ENCODE results near the gene HLA-DRB1. TPM values are rescaled to one million over a fixed set of nuclear protein-coding genes. Genes with fewer than 3 reads are reported as not detected.
A peak's percentile ranks its signal among the peaks of the same experiment; 100 is the strongest.
"Not testable (repeated sequence)": the region's sequence is repeated elsewhere in the genome, so short reads cannot be mapped to it uniquely, and the experiment has no call there.

The HLA-DRB1 gene
- total RNA-seq, result 33.1 and 33.7 TPM in 2 replicates

GRCh38 chr6:32589596-32590449 is at the start of gene HLA-DRB1:
Gene HLA-DRB1, minus strand, starts transcription at chr6:32589848. Its CDS starts 106 bp downstream, at chr6:32589742.
- Mint-ChIP-seq H3K36me3 (ENCODE audit: low read depth) (peaks cover 4% of the 10 kb centered on the region), H3K27me3 (ENCODE audit: insufficient read depth) (peaks cover 4% of the 10 kb centered on the region), H3K4me3 (peak within 1 kb of the TSS; percentile 77), H3K9me3 (no peaks in the 10 kb centered on the region), H3K4me1 (ENCODE audit: low read depth) (peaks cover 40% of the 10 kb centered on the region), H3K27ac (peak within 1 kb of the TSS; percentile 37)
- intact Hi-C loops (cut with micrococcal nuclease), result no loop called here
- peak; percentile 19 for DNase-seq (ENCODE audit: low spot score)

GRCh38 chr6:32638532-32639219 is 49.0 kb upstream of the HLA-DRB1 start:
- intact Hi-C loops (cut with micrococcal nuclease), result loop anchor here (5.0 kb wide), 1 partner anchor 104 kb away; the partner anchor contains the start of gene HLA-DQA2
- H3K9me3 Mint-ChIP-seq, result no peaks in the 10 kb centered on the region
- H3K27ac Mint-ChIP-seq, result no peak overlapping the region
- peaks cover 52% of the 10 kb centered on the region for H3K4me1 Mint-ChIP-seq (ENCODE audit: low read depth)
- peaks cover 6% of the 10 kb centered on the region for H3K36me3 Mint-ChIP-seq (ENCODE audit: low read depth)
- peaks cover 16% of the 10 kb centered on the region for H3K27me3 Mint-ChIP-seq (ENCODE audit: insufficient read depth)
- no peak overlapping the region for H3K4me3 Mint-ChIP-seq
- DNase-seq (ENCODE audit: low spot score), result no peak

DNA sequence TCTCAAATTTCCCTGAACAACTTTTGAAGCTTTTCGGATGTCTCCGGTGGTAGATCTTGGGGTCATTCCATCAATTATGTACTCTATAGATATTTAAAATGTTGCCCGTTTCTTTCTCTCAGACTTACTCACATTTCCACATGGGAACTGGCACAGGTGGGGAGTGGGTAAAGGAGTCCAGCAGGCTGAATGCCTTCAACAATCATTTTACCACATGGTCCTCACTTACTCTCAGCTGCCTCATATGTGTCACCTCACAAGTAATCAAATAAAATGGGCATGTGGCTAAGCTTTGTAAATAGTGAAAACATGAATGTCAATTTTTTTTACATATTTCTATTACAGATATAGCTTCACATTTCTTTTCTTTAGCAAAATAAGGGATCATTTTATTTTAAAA is 48.2 kb upstream of the HLA-DRB1 start:
- Mint-ChIP-seq H3K4me3 (peak overlapping the region; percentile 60), H3K9me3 (no peaks in the 10 kb centered on the region), H3K4me1 (ENCODE audit: low read depth) (peaks cover 52% of the 10 kb centered on the region), H3K27ac (no peak overlapping the region), H3K36me3 (ENCODE audit: low read depth) (peaks cover 3% of the 10 kb centered on the region), H3K27me3 (ENCODE audit: insufficient read depth) (peaks cover 16% of the 10 kb centered on the region)
- intact Hi-C loops (cut with micrococcal nuclease), result loop anchor here (5.0 kb wide), 1 partner anchor 104 kb away; the partner anchor contains the start of gene HLA-DQA2
- DNase-seq (ENCODE audit: low spot score), result no peak

- H3K27me3 Mint-ChIP-seq (ENCODE audit: insufficient read depth), result peaks cover 16% of the 10 kb centered on the region
- peak within 1 kb of the TSS; percentile 73 for H3K27ac Mint-ChIP-seq
- H3K9me3 Mint-ChIP-seq, result no peaks in the 10 kb centered on the region
- peaks cover 2% of the 10 kb centered on the region for H3K36me3 Mint-ChIP-seq (ENCODE audit: low read depth)
- intact Hi-C loops (cut with micrococcal nuclease), result loop anchor here (5.0 kb wide), 1 partner anchor 105 kb away; the partner anchor contains the start of gene HLA-DQA2
- peaks cover 46% of the 10 kb centered on the region for H3K4me1 Mint-ChIP-seq (ENCODE audit: low read depth)
- H3K4me3 Mint-ChIP-seq, result peak within 1 kb of the TSS; percentile 83
- no peak for DNase-seq (ENCODE audit: low spot score)
Measured at GRCh38 chr6:32637219-32637880, 47.7 kb upstream of the HLA-DRB1 start, which contains the start of gene HLA-DQA1. Gene HLA-DQA1, plus strand, starts transcription at chr6:32637406. Its CDS starts 53 bp downstream, at chr6:32637459.

GRCh38 chr6:32635526-32636123 is 46.0 kb upstream of the HLA-DRB1 start:
- H3K9me3 Mint-ChIP-seq, result no peaks in the 10 kb centered on the region
- peaks cover 2% of the 10 kb centered on the region for H3K36me3 Mint-ChIP-seq (ENCODE audit: low read depth)
- no peak overlapping the region for H3K4me3 Mint-ChIP-seq
- DNase-seq (ENCODE audit: low spot score), result no peak
- H3K27me3 Mint-ChIP-seq (ENCODE audit: insufficient read depth), result peaks cover 16% of the 10 kb centered on the region
- peaks cover 30% of the 10 kb centered on the region for H3K4me1 Mint-ChIP-seq (ENCODE audit: low read depth)
- intact Hi-C loops (cut with micrococcal nuclease), result loop anchor here (5.0 kb wide), 1 partner anchor 107 kb away; the partner anchor contains the start of gene HLA-DQA2
- H3K27ac Mint-ChIP-seq, result no peak overlapping the region

DNA sequence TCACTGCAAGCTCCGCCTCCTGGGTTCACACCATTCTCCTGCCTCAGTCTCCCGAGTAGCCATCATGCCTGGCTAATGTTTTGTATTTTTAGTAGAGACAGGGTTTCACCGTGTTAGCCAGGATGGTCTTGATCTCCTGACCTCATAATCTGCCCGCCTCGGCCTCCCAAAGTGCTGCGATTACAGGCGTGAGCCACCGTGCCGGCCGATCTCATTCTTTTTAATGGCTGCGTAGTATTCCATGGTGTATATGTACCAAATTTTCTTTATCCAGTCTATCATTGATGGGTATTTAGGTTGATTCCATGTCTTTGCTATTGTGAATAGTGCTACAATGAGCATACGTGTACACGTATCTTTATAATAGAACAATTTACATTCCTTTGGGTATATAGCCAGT is 40.1 kb upstream of the HLA-DRB1 start:
- H3K27me3 Mint-ChIP-seq (ENCODE audit: insufficient read depth); H3K36me3 Mint-ChIP-seq (ENCODE audit: low read depth); H3K27ac Mint-ChIP-seq; DNase-seq (ENCODE audit: low spot score); H3K9me3 Mint-ChIP-seq; H3K4me3 Mint-ChIP-seq: not testable (repeated sequence)
- intact Hi-C loops (cut with micrococcal nuclease), result loop anchor here (10.0 kb wide), 1 partner anchor 195 kb away; the partner anchor contains the start of gene HLA-DRA
- H3K4me1 Mint-ChIP-seq (ENCODE audit: low read depth), result peaks cover 23% of the 10 kb centered on the region

- no peak overlapping the region for H3K4me3 Mint-ChIP-seq
- peak; percentile 44 for DNase-seq (ENCODE audit: low spot score)
- intact Hi-C loops (cut with micrococcal nuclease), result loop anchor here (10.0 kb wide), 1 partner anchor 193 kb away; the partner anchor contains the start of gene HLA-DRA
- peaks cover 29% of the 10 kb centered on the region for H3K4me1 Mint-ChIP-seq (ENCODE audit: low read depth)
- no peaks in the 10 kb centered on the region for H3K36me3 Mint-ChIP-seq (ENCODE audit: low read depth)
- H3K9me3 Mint-ChIP-seq, result peaks cover 5% of the 10 kb centered on the region
- peak overlapping the region; percentile 69 for H3K27ac Mint-ChIP-seq
- no peaks in the 10 kb centered on the region for H3K27me3 Mint-ChIP-seq (ENCODE audit: insufficient read depth)
Measured at GRCh38 chr6:32627831-32628230, 38.2 kb upstream of the HLA-DRB1 start.

GRCh38 chr6:32627249-32627648 is 37.6 kb upstream of the HLA-DRB1 start:
- Mint-ChIP-seq H3K4me1 (ENCODE audit: low read depth) (peaks cover 35% of the 10 kb centered on the region), H3K36me3 (ENCODE audit: low read depth) (no peaks in the 10 kb centered on the region), H3K27me3 (ENCODE audit: insufficient read depth) (no peaks in the 10 kb centered on the region), H3K9me3 (peaks cover 5% of the 10 kb centered on the region), H3K4me3 (no peak overlapping the region), H3K27ac (no peak overlapping the region)
- no peak for DNase-seq (ENCODE audit: low spot score)
- intact Hi-C loops (cut with micrococcal nuclease), result loop anchor here (10.0 kb wide), 1 partner anchor 192 kb away; the partner anchor contains the start of gene HLA-DRA

DNA sequence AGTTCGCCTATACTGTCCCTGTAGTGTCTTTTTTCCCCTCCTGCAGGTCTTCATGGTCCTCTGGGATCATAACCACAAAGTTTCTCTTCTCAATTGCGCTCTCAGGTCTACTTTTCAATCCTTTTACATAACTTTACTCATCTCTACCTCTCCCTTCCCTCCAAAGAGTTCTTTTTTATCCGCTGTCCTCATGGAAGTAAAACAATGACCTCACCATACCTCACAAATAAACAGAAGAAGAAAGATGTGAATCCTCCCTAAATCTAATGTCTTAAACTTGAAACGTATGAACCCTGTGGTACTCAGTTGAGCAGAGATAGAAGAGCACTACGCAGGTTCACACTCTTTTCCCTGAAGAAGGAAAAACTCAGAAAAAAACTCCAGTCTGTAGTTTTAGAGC is 35.5 kb upstream of the HLA-DRB1 start:
- Mint-ChIP-seq H3K36me3 (ENCODE audit: low read depth) (peaks cover 3% of the 10 kb centered on the region), H3K27ac (peak overlapping the region; percentile 30), H3K4me1 (ENCODE audit: low read depth) (peaks cover 51% of the 10 kb centered on the region), H3K9me3 (peaks cover 3% of the 10 kb centered on the region), H3K27me3 (ENCODE audit: insufficient read depth) (no peaks in the 10 kb centered on the region), H3K4me3 (no peak overlapping the region)
- DNase-seq (ENCODE audit: low spot score), result no peak
- intact Hi-C loops (cut with micrococcal nuclease), result loop anchor here (10.0 kb wide), 1 partner anchor 190 kb away; the partner anchor contains the start of gene HLA-DRA

DNA sequence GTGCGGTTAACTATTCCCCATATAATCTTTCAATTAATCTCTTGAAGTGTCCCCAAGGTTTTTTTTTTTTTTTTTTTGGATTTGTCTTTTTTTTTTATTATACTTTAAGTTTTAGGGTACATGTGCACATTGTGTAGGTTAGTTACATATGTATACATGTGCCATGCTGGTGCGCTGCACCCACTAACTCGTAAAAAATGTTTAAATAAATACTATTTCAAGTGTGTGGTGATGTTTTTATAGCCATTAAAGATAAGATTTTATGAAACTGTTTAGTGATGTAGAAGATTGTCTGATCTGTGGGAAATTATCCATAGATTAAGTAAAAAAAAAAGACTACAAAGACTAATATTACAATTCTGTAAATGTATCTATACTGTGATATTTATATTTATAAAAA is 34.9 kb upstream of the HLA-DRB1 start:
- Mint-ChIP-seq H3K9me3 (no peaks in the 10 kb centered on the region), H3K27me3 (ENCODE audit: insufficient read depth) (no peaks in the 10 kb centered on the region), H3K27ac (no peak overlapping the region), H3K36me3 (ENCODE audit: low read depth) (peaks cover 3% of the 10 kb centered on the region), H3K4me1 (ENCODE audit: low read depth) (peaks cover 51% of the 10 kb centered on the region), H3K4me3 (no peak overlapping the region)
- intact Hi-C loops (cut with micrococcal nuclease), result loop anchor here (5.0 to 10.0 kb wide), 2 partner anchors 190 to 372 kb away; partner anchors contain the start of gene HLA-DRA
- no peak for DNase-seq (ENCODE audit: low spot score)

GRCh38 chr6:32623693-32624092 is 34.0 kb upstream of the HLA-DRB1 start:
- Mint-ChIP-seq H3K27me3 (ENCODE audit: insufficient read depth) (no peaks in the 10 kb centered on the region), H3K27ac (peak overlapping the region; percentile 54), H3K4me3 (no peak overlapping the region), H3K4me1 (ENCODE audit: low read depth) (peaks cover 51% of the 10 kb centered on the region), H3K36me3 (ENCODE audit: low read depth) (peaks cover 3% of the 10 kb centered on the region), H3K9me3 (peaks cover 4% of the 10 kb centered on the region)
- intact Hi-C loops (cut with micrococcal nuclease), result loop anchor here (1.0 to 10.0 kb wide), 6 partner anchors 13 to 371 kb away; partner anchors contain the start of gene HLA-DRA
- no peak for DNase-seq (ENCODE audit: low spot score)

Data from activated T-helper 1 cell treated with anti-CD3 and anti-CD28 coated beads, Interleukin-12 subunit alpha, Interleukin-12 subunit beta, Interleukin-2, Interleukin-4 antibody, amounts not matched to agents 30 ng/mL and 10 ng/mL and 1 ng/mL, durations not matched to agents 14 hours and 24 hours and 36 hours (primary cell).